B cell (primary cell): ENCODE data around the gene CEP131.
"Not testable (repeated sequence)": the region's sequence is repeated elsewhere in the genome, so short reads cannot be mapped to it uniquely, and the experiment has no call there.

Experiments used
- CTCF ChIP-seq: fragments of 200-600 bp; IDR thresholded peaks from one replicate; pipeline ENCODE4 v1.8.0; 2022; ENCODE audit warnings: antibody characterized with exemption, mild to moderate bottlenecking
- EZH2 ChIP-seq: IDR thresholded peaks from 2 replicates; pipeline ENCODE4 v1.6.1; 2012; ENCODE audit warnings: borderline replicate concordance, low read depth, mild to moderate bottlenecking, moderate library complexity, low read length; ENCODE audit not compliant: insufficient read depth, poor library complexity, severe bottlenecking

- not testable (repeated sequence) for TF ChIP-seq CTCF, EZH2
Measured at GRCh38 chr17:81146208-81146607, 76.6 kb downstream of the CEP131 start.
